Measurements from ENCODE around the gene TMEM121B. TPM values are rescaled to one million over a fixed set of nuclear protein-coding genes. Genes with fewer than 3 reads are reported as not detected.

TMEM121B gene
- total and polyA plus RNA-seq, 2 donors (not counting 1 experiment from before 2014, with no cell fraction given), result 0.12 TPM; not detected in 1

DNA sequence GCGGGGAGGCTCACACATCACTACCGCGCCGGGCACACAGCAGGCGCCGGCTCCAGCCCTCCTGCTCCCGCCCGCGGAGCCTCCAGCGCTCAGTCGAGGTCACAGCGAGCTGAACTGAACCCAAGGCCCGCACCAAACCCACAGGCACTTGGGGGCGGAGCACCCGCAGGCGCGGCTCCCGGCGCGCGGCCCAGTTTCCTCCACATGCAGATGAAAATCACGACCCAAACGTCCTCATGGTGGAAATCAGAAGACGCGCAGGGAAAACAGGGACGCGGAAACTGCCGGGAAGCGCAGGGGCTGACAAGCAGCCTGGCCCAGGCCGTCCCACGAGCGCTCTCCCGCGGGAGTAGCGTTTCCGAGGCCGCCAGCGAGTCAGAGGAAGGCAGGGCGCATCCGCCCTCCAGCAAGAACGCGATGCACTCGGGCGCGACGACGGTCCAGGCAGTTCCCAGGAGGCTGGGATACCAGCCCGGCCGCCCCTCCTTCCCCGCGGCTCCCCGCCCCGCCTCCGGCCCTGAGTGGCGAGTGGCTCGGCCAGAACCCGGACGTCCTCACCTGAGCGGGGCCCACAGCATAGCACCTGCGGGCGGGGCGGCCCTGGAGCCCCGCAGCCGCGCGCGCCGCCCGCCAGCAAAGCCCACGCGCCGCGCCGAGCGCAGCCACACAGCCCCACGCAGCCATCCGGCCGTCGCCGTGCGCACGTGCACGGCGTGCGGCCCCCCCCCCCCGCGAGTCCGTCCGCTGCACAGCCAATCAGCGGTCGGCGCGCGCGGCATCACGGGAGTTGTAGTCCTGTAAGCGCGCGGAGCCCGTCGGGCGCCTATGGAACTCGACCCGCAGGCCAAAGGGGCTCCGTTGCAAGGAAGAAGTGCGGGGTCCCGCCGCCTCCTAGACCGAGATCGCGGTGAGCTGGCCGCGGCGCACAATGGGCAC is 37.7 kb upstream of the TMEM121B start, which contains the start of gene HDHD5:
Gene HDHD5 (minus strand): TSS at position 710 of the 936 bp plus-strand sequence. CDS start 26 bp downstream, at position 684.
- peak; percentile 93 for DNase-seq
- no peaks in the 10 kb centered on the region for H3K36me3 ChIP-seq (replicated peaks in 1 of 2; ENCODE audit: control extremely low read depth in 1 of 2, control insufficient read depth in 1 of 2, extremely low read depth in 1 of 2, insufficient read depth in 2 of 2, low read length in 1 of 2)
- TF ChIP-seq EZH2 (IDR thresholded peaks at IDR 0.05; ENCODE audit: borderline replicate concordance, insufficient read depth, low read depth, low read length, poor library complexity, severe bottlenecking), result no peak
- TF ChIP-seq, protein P1, sequence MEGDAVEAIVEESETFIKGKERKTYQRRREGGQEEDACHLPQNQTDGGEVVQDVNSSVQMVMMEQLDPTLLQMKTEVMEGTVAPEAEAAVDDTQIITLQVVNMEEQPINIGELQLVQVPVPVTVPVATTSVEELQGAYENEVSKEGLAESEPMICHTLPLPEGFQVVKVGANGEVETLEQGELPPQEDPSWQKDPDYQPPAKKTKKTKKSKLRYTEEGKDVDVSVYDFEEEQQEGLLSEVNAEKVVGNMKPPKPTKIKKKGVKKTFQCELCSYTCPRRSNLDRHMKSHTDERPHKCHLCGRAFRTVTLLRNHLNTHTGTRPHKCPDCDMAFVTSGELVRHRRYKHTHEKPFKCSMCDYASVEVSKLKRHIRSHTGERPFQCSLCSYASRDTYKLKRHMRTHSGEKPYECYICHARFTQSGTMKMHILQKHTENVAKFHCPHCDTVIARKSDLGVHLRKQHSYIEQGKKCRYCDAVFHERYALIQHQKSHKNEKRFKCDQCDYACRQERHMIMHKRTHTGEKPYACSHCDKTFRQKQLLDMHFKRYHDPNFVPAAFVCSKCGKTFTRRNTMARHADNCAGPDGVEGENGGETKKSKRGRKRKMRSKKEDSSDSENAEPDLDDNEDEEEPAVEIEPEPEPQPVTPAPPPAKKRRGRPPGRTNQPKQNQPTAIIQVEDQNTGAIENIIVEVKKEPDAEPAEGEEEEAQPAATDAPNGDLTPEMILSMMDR (IDR thresholded peaks at IDR 0.05), result no peak
- peaks cover 21% of the 10 kb centered on the region for H3K4me1 Mint-ChIP-seq
- peak within 1 kb of the TSS; percentile 30 to 92 (median 84) for H3K4me3 ChIP-seq (ENCODE audit: control extremely low read depth in 1 of 5, extremely low read depth in 1 of 5, insufficient read depth in 1 of 5, low read depth in 2 of 5, low read length in 4 of 5)
- H3K79me2 ChIP-seq (ENCODE audit: control insufficient read depth, insufficient read depth, low read length), result peaks cover 45% of the 10 kb centered on the region
- H4K20me1 ChIP-seq (ENCODE audit: control insufficient read depth, insufficient read depth, low read length, poor library complexity, severe bottlenecking), result peaks cover 16% of the 10 kb centered on the region
- peak within 1 kb of the TSS; percentile 38 to 75 for H3K27ac ChIP-seq (ENCODE audit: low read length in 2 of 2)
- under 1% methylated on average over 112 of the region's 114 CpGs for WGBS (ENCODE audit: insufficient coverage)
- POLR2A ChIA-PET, result interaction anchor here (0.5 to 0.7 kb wide), 4 partner anchors 46 to 492 kb away, joined by 4 to 7 read pairs (median 4); no protein-coding TSS in a partner anchor
- H3K27me3 ChIP-seq (replicated peaks in 1 of 4; ENCODE audit: control extremely low read depth in 1 of 4, control insufficient read depth in 3 of 4, insufficient read depth in 4 of 4, low read length in 3 of 4), result no peaks in the 10 kb centered on the region
- CTCF ChIA-PET, result interaction anchor here (1.0 to 5.2 kb wide), 4 partner anchors 13 to 343 kb away, joined by 3 to 31 read pairs (median 6); no protein-coding TSS in a partner anchor
- H3K9me3 ChIP-seq (ENCODE audit: control extremely low read depth in 1 of 3, control insufficient read depth in 2 of 3, insufficient read depth in 1 of 3, low read length in 2 of 3), result no peaks in the 10 kb centered on the region
- peak within 1 kb of the TSS; percentile 99 for H3K4me2 ChIP-seq (replicated peaks; ENCODE audit: low read depth, low read length, poor library complexity, severe bottlenecking)
- no peaks in the 10 kb centered on the region for H3K9me3 Mint-ChIP-seq (ENCODE audit: insufficient read depth)
- H3K27ac Mint-ChIP-seq, result peak within 1 kb of the TSS; percentile 75
- peak within 1 kb of the TSS; percentile 88 for H3K4me3 Mint-ChIP-seq
- H3K27me3 Mint-ChIP-seq, result no peaks in the 10 kb centered on the region
- H3K4me1 ChIP-seq (ENCODE audit: control insufficient read depth in 2 of 2, insufficient read depth in 2 of 2, low read length in 2 of 2), result peaks cover 12 to 21% of the 10 kb centered on the region in 2 donors
- intact Hi-C loops (cut with micrococcal nuclease), result loop anchor here (1.0 to 5.0 kb wide), 6 partner anchors 12 to 480 kb away; partner anchors contain the start of genes ADA2, ATP6V1E1, BCL2L13 and IL17RA
- H3K9ac ChIP-seq (ENCODE audit: low read length), result peak within 1 kb of the TSS; percentile 86
- peak within 1 kb of the TSS; percentile 98 for H2AFZ ChIP-seq (ENCODE audit: insufficient read depth, low read depth, low read length, poor library complexity, severe bottlenecking)
- ATAC-seq (ENCODE audit: low read depth), result peak; percentile 92
